Measurements from ENCODE around the gene CPA3.

GRCh38 chr3:148823026-148823425, 42.1 kb upstream of the CPA3 start:
- TF ChIP-seq EP300 (IDR thresholded peaks at IDR 0.05), result no peak
- TF ChIP-seq CTCF (IDR thresholded peaks at IDR 0.05), result no peak
- no peak for TF ChIP-seq POLR2A (IDR thresholded peaks at IDR 0.05)
- no peak for TF ChIP-seq POLR2AphosphoS5 (IDR thresholded peaks at IDR 0.05)
